Measurements from ENCODE around the gene PDGFRB. TPM values are rescaled to one million over a fixed set of nuclear protein-coding genes. Genes with fewer than 3 reads are reported as not detected.

PDGFRB gene
- total RNA-seq, 1 experiment from 2014 or later: 0.34 TPM

DNA sequence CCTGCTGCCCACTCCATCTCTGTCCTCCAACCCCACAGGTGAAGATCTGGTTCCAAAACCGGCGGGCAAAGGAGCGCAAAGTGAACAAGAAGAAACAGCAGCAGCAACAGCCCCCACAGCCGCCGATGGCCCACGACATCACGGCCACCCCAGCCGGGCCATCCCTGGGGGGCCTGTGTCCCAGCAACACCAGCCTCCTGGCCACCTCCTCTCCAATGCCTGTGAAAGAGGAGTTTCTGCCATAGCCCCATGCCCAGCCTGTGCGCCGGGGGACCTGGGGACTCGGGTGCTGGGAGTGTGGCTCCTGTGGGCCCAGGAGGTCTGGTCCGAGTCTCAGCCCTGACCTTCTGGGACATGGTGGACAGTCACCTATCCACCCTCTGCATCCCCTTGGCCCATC is 27.8 kb upstream of the PDGFRB start (continued):
- TF ChIP-seq, protein P1, sequence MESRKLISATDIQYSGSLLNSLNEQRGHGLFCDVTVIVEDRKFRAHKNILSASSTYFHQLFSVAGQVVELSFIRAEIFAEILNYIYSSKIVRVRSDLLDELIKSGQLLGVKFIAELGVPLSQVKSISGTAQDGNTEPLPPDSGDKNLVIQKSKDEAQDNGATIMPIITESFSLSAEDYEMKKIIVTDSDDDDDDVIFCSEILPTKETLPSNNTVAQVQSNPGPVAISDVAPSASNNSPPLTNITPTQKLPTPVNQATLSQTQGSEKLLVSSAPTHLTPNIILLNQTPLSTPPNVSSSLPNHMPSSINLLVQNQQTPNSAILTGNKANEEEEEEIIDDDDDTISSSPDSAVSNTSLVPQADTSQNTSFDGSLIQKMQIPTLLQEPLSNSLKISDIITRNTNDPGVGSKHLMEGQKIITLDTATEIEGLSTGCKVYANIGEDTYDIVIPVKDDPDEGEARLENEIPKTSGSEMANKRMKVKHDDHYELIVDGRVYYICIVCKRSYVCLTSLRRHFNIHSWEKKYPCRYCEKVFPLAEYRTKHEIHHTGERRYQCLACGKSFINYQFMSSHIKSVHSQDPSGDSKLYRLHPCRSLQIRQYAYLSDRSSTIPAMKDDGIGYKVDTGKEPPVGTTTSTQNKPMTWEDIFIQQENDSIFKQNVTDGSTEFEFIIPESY (IDR thresholded peaks at IDR 0.05; ENCODE audit: extremely low read depth, insufficient replicate concordance, low read length): no peak
- TF ChIP-seq CBX3 (IDR thresholded peaks at IDR 0.05; ENCODE audit: low read depth) (no peak), SRF (IDR thresholded peaks at IDR 0.05; ENCODE audit: low read depth) (no peak), EGR1 (IDR thresholded peaks at IDR 0.05; ENCODE audit: low read depth) (no peak), SIN3A (IDR thresholded peaks at IDR 0.05; ENCODE audit: low read depth) (no peak)

DNA sequence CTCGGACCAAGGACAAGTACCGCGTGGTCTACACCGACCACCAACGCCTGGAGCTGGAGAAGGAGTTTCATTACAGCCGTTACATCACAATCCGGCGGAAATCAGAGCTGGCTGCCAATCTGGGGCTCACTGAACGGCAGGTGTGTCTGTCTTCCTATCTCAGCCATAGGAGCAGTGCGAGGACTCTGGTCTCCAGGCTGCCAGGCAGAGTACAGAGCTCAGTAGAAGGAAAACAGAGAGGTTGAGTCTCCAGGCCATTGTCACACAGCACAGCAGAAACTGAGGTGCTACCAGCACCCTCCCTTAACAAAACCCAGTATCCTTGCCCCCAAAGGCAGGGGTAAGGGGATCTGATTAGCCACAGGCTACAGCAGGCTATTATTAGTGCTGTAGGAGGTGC is 27.1 kb upstream of the PDGFRB start:
- H3K9ac ChIP-seq (ENCODE audit: low read length): no peak overlapping the region
- no peaks in the 10 kb centered on the region for H3K9me2 ChIP-seq (ENCODE audit: insufficient read depth)
- DNase-seq (ENCODE audit: low read depth, low spot score): no peak
- intact Hi-C loops (cut with micrococcal nuclease): no loop called here
- peaks cover 0 to 7% of the 10 kb centered on the region in 2 experiments; a peak in 1 of 4 replicates for H3K4me1 ChIP-seq (ENCODE audit: control insufficient read depth in 1 of 2, insufficient read depth in 2 of 2, low read length in 2 of 2)
- no peak for ATAC-seq
- no peak overlapping the region for H3K4me3 ChIP-seq (replicated peaks in 1 of 2; ENCODE audit: low read depth in 1 of 2, low read length in 2 of 2)
- TF ChIP-seq YY1 (IDR thresholded peaks at IDR 0.05; ENCODE audit: extremely low read depth, insufficient replicate concordance, low read depth, low read length) (no peak), POLR2A (IDR thresholded peaks at IDR 0.05; ENCODE audit: borderline replicate concordance, extremely low read depth, insufficient read depth, insufficient read length) (no peak), SRF (IDR thresholded peaks at IDR 0.05; ENCODE audit: low read depth) (no peak), ELF1 (IDR thresholded peaks at IDR 0.05; ENCODE audit: borderline replicate concordance, low read depth) (no peak), POLR2AphosphoS5 (IDR thresholded peaks at IDR 0.05; ENCODE audit: low read depth, low read length) (no peak), EGR1 (IDR thresholded peaks at IDR 0.05; ENCODE audit: low read depth) (no peak), ZFX (IDR thresholded peaks at IDR 0.05) (no peak), SP1 (IDR thresholded peaks at IDR 0.05; ENCODE audit: low read depth) (no peak)
- TF ChIP-seq, protein P2, sequence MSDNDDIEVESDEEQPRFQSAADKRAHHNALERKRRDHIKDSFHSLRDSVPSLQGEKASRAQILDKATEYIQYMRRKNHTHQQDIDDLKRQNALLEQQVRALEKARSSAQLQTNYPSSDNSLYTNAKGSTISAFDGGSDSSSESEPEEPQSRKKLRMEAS (IDR thresholded peaks at IDR 0.05): no peak
- TF ChIP-seq, protein P1 (IDR thresholded peaks at IDR 0.05; ENCODE audit: extremely low read depth, insufficient replicate concordance, low read length): no peak
- TF ChIP-seq, protein P3, sequence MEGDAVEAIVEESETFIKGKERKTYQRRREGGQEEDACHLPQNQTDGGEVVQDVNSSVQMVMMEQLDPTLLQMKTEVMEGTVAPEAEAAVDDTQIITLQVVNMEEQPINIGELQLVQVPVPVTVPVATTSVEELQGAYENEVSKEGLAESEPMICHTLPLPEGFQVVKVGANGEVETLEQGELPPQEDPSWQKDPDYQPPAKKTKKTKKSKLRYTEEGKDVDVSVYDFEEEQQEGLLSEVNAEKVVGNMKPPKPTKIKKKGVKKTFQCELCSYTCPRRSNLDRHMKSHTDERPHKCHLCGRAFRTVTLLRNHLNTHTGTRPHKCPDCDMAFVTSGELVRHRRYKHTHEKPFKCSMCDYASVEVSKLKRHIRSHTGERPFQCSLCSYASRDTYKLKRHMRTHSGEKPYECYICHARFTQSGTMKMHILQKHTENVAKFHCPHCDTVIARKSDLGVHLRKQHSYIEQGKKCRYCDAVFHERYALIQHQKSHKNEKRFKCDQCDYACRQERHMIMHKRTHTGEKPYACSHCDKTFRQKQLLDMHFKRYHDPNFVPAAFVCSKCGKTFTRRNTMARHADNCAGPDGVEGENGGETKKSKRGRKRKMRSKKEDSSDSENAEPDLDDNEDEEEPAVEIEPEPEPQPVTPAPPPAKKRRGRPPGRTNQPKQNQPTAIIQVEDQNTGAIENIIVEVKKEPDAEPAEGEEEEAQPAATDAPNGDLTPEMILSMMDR (IDR thresholded peaks at IDR 0.05 in 2 of 3, conservative IDR thresholded peaks at IDR 0.05 in 1 of 3; ENCODE audit: borderline replicate concordance in 1 of 3, insufficient read depth in 1 of 3, low read depth in 2 of 3, low read length in 2 of 3): no peak
- H3K79me2 ChIP-seq (ENCODE audit: insufficient read depth, low read length): no peaks in the 10 kb centered on the region
- no peaks in the 10 kb centered on the region for H4K20me1 ChIP-seq (ENCODE audit: insufficient read depth)
- POLR2A ChIA-PET: no interaction called here
- RAD21 ChIA-PET (ENCODE audit: low non-redundant PET in 1 of 2, low total read pairs in 2 of 2, uncharacterized antibody in 2 of 2, unreplicated experiment in 2 of 2): no interaction called here
- H3K36me3 ChIP-seq (ENCODE audit: control insufficient read depth in 1 of 2, insufficient read depth in 2 of 2, low read length in 2 of 2): no peaks in the 10 kb centered on the region
- no peak overlapping the region for H3K4me2 ChIP-seq (ENCODE audit: low read length)
- no peaks in the 10 kb centered on the region for H3K9me3 ChIP-seq (ENCODE audit: control insufficient read depth in 1 of 2, insufficient read depth in 1 of 2, low read depth in 1 of 2, low read length in 2 of 2)
- BruUV-seq (replicated peaks): no TSS peak
- H3K27me3 ChIP-seq (ENCODE audit: insufficient read depth, low read length): no peaks in the 10 kb centered on the region
- CTCF ChIA-PET: no interaction called here
- H2AFZ ChIP-seq (ENCODE audit: low read depth, low read length, poor library complexity, severe bottlenecking): no peak overlapping the region
- no peak overlapping the region for H3K27ac ChIP-seq (ENCODE audit: low read depth, low read length)

Data from HCT116 (cell line).